HG02759 (cell line): ENCODE measurements around the gene MTCL1.

Experiments
- ATAC-seq: cut with Tn5 transposase; IDR thresholded peaks from one replicate; pipeline ENCODE4 v1.9.1; 2021; ENCODE audit warnings: mild to moderate bottlenecking, moderate library complexity; ENCODE audit not compliant: unreplicated experiment

MTCL1 gene

GRCh38 chr18:8854962-8855361, 149.6 kb downstream of the MTCL1 start:
- no peak for ATAC-seq

- no peak for ATAC-seq
These were observed 150.9 kb downstream of the MTCL1 start for GRCh38 chr18:8856212-8856611.

- no peak for ATAC-seq
These were observed 151.5 kb downstream of the MTCL1 start for GRCh38 chr18:8856769-8857393.

GRCh38 chr18:8857806-8858205, 152.4 kb downstream of the MTCL1 start:
- ATAC-seq: no peak

- ATAC-seq: no peak
These were observed 153.6 kb downstream of the MTCL1 start for GRCh38 chr18:8858888-8859511.

GRCh38 chr18:8860845-8861642, 155.7 kb downstream of the MTCL1 start:
- ATAC-seq: no peak

GRCh38 chr18:8863427-8863826, 158.1 kb downstream of the MTCL1 start:
- ATAC-seq: no peak

GRCh38 chr18:8865934-8866333, 160.6 kb downstream of the MTCL1 start:
- no peak for ATAC-seq

- no peak for ATAC-seq
These were observed 161.3 kb downstream of the MTCL1 start for GRCh38 chr18:8866679-8867078.

- ATAC-seq: no peak
These were observed 162.9 kb downstream of the MTCL1 start for GRCh38 chr18:8868276-8868675.

- ATAC-seq: no peak
These were observed 163.5 kb downstream of the MTCL1 start for GRCh38 chr18:8868779-8869415.

GRCh38 chr18:8869696-8870095, 164.3 kb downstream of the MTCL1 start:
- ATAC-seq: no peak

GRCh38 chr18:8870528-8870927, 165.2 kb downstream of the MTCL1 start:
- ATAC-seq: no peak

- no peak for ATAC-seq
These were observed 166.1 kb downstream of the MTCL1 start for GRCh38 chr18:8871489-8871888.

- ATAC-seq: no peak
These were observed 169.5 kb downstream of the MTCL1 start for GRCh38 chr18:8874872-8875271.

GRCh38 chr18:8876887-8877286, 171.5 kb downstream of the MTCL1 start:
- no peak for ATAC-seq

GRCh38 chr18:8881103-8881502, 175.7 kb downstream of the MTCL1 start:
- no peak for ATAC-seq
